Ureter (tissue), 1 donor: ENCODE measurements around the gene PLEKHG7. TPM values are rescaled to one million over a fixed set of nuclear protein-coding genes. Genes with fewer than 3 reads are reported as not detected.
"Not testable (repeated sequence)": the region's sequence is repeated elsewhere in the genome, so short reads cannot be mapped to it uniquely, and the experiment has no call there.

Experiments
- DNase-seq: peaks from one replicate; pipeline ENCODE4 v3.0.0-alpha.2; 2020; ENCODE audit warnings: low spot score
- total RNA-seq: library from RNA; stranded (reverse); gene quantifications from one replicate; pipeline ENCODE4 v1.2.4, GENCODE V29; 2023
- donor health status: DM: yes; HTN: yes; CAD: no.

Gene PLEKHG7
- total RNA-seq, 1 donor from 2014 or later: 4.2 TPM

- DNase-seq: not testable (repeated sequence)
Measured at GRCh38 chr12:92749691-92750090, 46.9 kb downstream of the PLEKHG7 start.

- no peak for DNase-seq
Measured at GRCh38 chr12:92753976-92754885, 51.4 kb downstream of the PLEKHG7 start.

GRCh38 chr12:92756898-92757596 lies 54.3 kb downstream of the PLEKHG7 start:
- no peak for DNase-seq

- DNase-seq: no peak
Measured at GRCh38 chr12:92757597-92758121, 54.9 kb downstream of the PLEKHG7 start.

GRCh38 chr12:92759634-92760268 lies 57.0 kb downstream of the PLEKHG7 start:
- DNase-seq: no peak

- DNase-seq: no peak
Measured at GRCh38 chr12:92762773-92763172, 60.0 kb downstream of the PLEKHG7 start.

GRCh38 chr12:92764831-92765230 lies 62.0 kb downstream of the PLEKHG7 start:
- DNase-seq: no peak

GRCh38 chr12:92765871-92766270 lies 63.1 kb downstream of the PLEKHG7 start:
- no peak for DNase-seq

- no peak for DNase-seq
Measured at GRCh38 chr12:92769124-92769901, 66.5 kb downstream of the PLEKHG7 start.

- no peak for DNase-seq
Measured at GRCh38 chr12:92771001-92771400, 68.2 kb downstream of the PLEKHG7 start.

GRCh38 chr12:92775416-92775815 lies 72.6 kb downstream of the PLEKHG7 start:
- no peak for DNase-seq

GRCh38 chr12:92778525-92778924 lies 75.7 kb downstream of the PLEKHG7 start:
- DNase-seq: no peak

- DNase-seq: no peak
Measured at GRCh38 chr12:92779902-92780301, 77.1 kb downstream of the PLEKHG7 start.

GRCh38 chr12:92784356-92784755 lies 81.6 kb downstream of the PLEKHG7 start:
- DNase-seq: no peak

GRCh38 chr12:92784797-92785562 lies 82.2 kb downstream of the PLEKHG7 start:
- DNase-seq: no peak

- DNase-seq: no peak
Measured at GRCh38 chr12:92785563-92785950, 82.8 kb downstream of the PLEKHG7 start.

- DNase-seq: no peak
Measured at GRCh38 chr12:92786045-92786444, 83.3 kb downstream of the PLEKHG7 start.

- not testable (repeated sequence) for DNase-seq
Measured at GRCh38 chr12:92794356-92794755, 91.6 kb downstream of the PLEKHG7 start.

GRCh38 chr12:92794814-92795213 lies 92.0 kb downstream of the PLEKHG7 start:
- no peak for DNase-seq

- no peak for DNase-seq
Measured at GRCh38 chr12:92796650-92797049, 93.9 kb downstream of the PLEKHG7 start.

- DNase-seq: no peak
Measured at GRCh38 chr12:92802906-92803305, 100.1 kb downstream of the PLEKHG7 start.
